Vagina (tissue), 2 donors: ENCODE measurements around the gene CPD. TPM values are rescaled to one million over a fixed set of nuclear protein-coding genes. Genes with fewer than 3 reads are reported as not detected.

Source experiments
- DNase-seq, 2 donors: peaks; one replicate each; pipeline ENCODE4 v3.0.0-alpha.2; 2017; ENCODE audit errors: extremely low spot score in 2 of 2
- H3K27ac ChIP-seq: fragments of 200-600 bp; sonication (generic); one replicate; pipeline ENCODE4 v1.5.1; 2019
- H3K27me3 ChIP-seq: fragments of 200-600 bp; sonication (generic); one replicate; pipeline ENCODE4 v1.5.1; 2019
- H3K36me3 ChIP-seq, 2 donors: fragments of 200-600 bp; sonication (generic); one replicate each; pipeline ENCODE4 v1.5.1; 2017 to 2019
- H3K4me1 ChIP-seq: fragments of 200-600 bp; sonication (generic); one replicate; pipeline ENCODE4 v1.5.1; 2019
- H3K4me3 ChIP-seq, 2 donors: fragments of 200-600 bp; sonication (generic); 1 replicate in 1 of 2; 2 replicates in 1 of 2; pipeline ENCODE4 v1.5.1; 2016 to 2019
- H3K9me3 ChIP-seq: fragments of 200-600 bp; sonication (generic); one replicate; pipeline ENCODE4 v1.5.1; 2019
- CTCF ChIP-seq, 3 experiments: fragments of 450-650 bp in 2 of 3; fragments of 200-600 bp in 1 of 3; sonication (generic) in 1 of 3; IDR thresholded peaks; one replicate each; pipeline ENCODE4 v1.5.1; 2017 to 2019; ENCODE audit warnings: antibody characterized with exemption in 3 of 3, mild to moderate bottlenecking in 2 of 3, moderate library complexity in 2 of 3
- POLR2A ChIP-seq, 2 donors: fragments of 450-650 bp; IDR thresholded peaks; one replicate each; pipeline ENCODE4 v1.6.1; 2017; ENCODE audit warnings: antibody characterized with exemption in 2 of 2, mild to moderate bottlenecking in 2 of 2, moderate library complexity in 2 of 2
- POLR2AphosphoS5 ChIP-seq, 2 donors: sonication (generic); formaldehyde crosslinking; IDR thresholded peaks; one replicate each; pipeline ENCODE4 v1.9.0; 2017; ENCODE audit warnings: antibody characterized with exemption in 2 of 2, mild to moderate bottlenecking in 2 of 2, low read depth in 1 of 2; ENCODE audit not compliant: insufficient read depth in 1 of 2
- intact Hi-C: fragments of 100-400 bp; cut with DNase I; formaldehyde crosslinking; loops from one replicate; pipeline ENCODE4 v1.15.1; 2023
- total RNA-seq: library from RNA; depleted of rRNA; stranded (reverse); fragments of >200 nt; gene quantifications from one replicate; pipeline ENCODE4 v1.2.3, GENCODE V29; 2016

CPD gene
- total RNA-seq, 1 donor from 2014 or later = 56.5 TPM

GRCh38 chr17:30380643-30381339, 2.1 kb downstream of the CPD start:
- no peak for TF ChIP-seq CTCF (IDR thresholded peaks at IDR 0.05)
- Histone ChIP-seq H3K36me3 (peaks cover 0 to 1% of the 10 kb centered on the region in 2 donors), H3K4me3 (peak overlapping the region; percentile 53 to 86), H3K27ac (peak overlapping the region; percentile 51), H3K4me1 (peaks cover 59% of the 10 kb centered on the region), H3K27me3 (no peaks in the 10 kb centered on the region), H3K9me3 (no peaks in the 10 kb centered on the region)
- no peak for DNase-seq
- intact Hi-C loops = no loop called here

GRCh38 chr17:30381340-30381659, 2.6 kb downstream of the CPD start:
- Histone ChIP-seq H3K36me3 (peaks cover 0 to 6% of the 10 kb centered on the region in 2 donors), H3K27me3 (no peaks in the 10 kb centered on the region), H3K4me3 (peak overlapping the region; percentile 53 to 86), H3K9me3 (no peaks in the 10 kb centered on the region), H3K27ac (no peak overlapping the region), H3K4me1 (peaks cover 59% of the 10 kb centered on the region)
- no peak for DNase-seq
- no peak for TF ChIP-seq POLR2AphosphoS5 (IDR thresholded peaks at IDR 0.05; ENCODE audit: insufficient read depth in 1 of 2, low read depth in 1 of 2)
- no peak for TF ChIP-seq POLR2A (IDR thresholded peaks at IDR 0.05)
- TF ChIP-seq CTCF (IDR thresholded peaks at IDR 0.05) = no peak
- intact Hi-C loops = no loop called here

- Histone ChIP-seq H3K27ac (no peak overlapping the region), H3K4me3 (no peak overlapping the region), H3K27me3 (no peaks in the 10 kb centered on the region), H3K9me3 (no peaks in the 10 kb centered on the region), H3K4me1 (peaks cover 55% of the 10 kb centered on the region), H3K36me3 (peaks cover 0 to 17% of the 10 kb centered on the region in 2 donors)
- no peak for TF ChIP-seq POLR2A (IDR thresholded peaks at IDR 0.05)
- no peak for TF ChIP-seq POLR2AphosphoS5 (IDR thresholded peaks at IDR 0.05; ENCODE audit: insufficient read depth in 1 of 2, low read depth in 1 of 2)
- TF ChIP-seq CTCF (IDR thresholded peaks at IDR 0.05) = no peak
- intact Hi-C loops = no loop called here
- no peak for DNase-seq
Measured at GRCh38 chr17:30382345-30382744, 3.6 kb downstream of the CPD start.

GRCh38 chr17:30388321-30389179, 9.8 kb downstream of the CPD start:
- Histone ChIP-seq H3K4me3 (no peak overlapping the region), H3K36me3 (peaks cover 0 to 34% of the 10 kb centered on the region in 2 donors), H3K9me3 (no peaks in the 10 kb centered on the region), H3K27me3 (no peaks in the 10 kb centered on the region), H3K4me1 (peaks cover 4% of the 10 kb centered on the region), H3K27ac (no peak overlapping the region)
- TF ChIP-seq CTCF (IDR thresholded peaks at IDR 0.05) (no peak), POLR2A (IDR thresholded peaks at IDR 0.05) (no peak), POLR2AphosphoS5 (IDR thresholded peaks at IDR 0.05; ENCODE audit: insufficient read depth in 1 of 2, low read depth in 1 of 2) (no peak)
- no peak for DNase-seq
- intact Hi-C loops = no loop called here
